ENCODE results near the gene STK32A.

Gene STK32A

GRCh38 chr5:147245381-147246165 lies 10.7 kb downstream of the STK32A start:
- H3K9ac ChIP-seq (ENCODE audit: low read length), result no peak overlapping the region
- no peak overlapping the region for H3K4me2 ChIP-seq (ENCODE audit: low read length)
- no peak overlapping the region for H2AFZ ChIP-seq (ENCODE audit: low read length)
- H3K9me3 ChIP-seq (ENCODE audit: low read length), result no peaks in the 10 kb centered on the region
- no peak overlapping the region for H3K27ac ChIP-seq (ENCODE audit: low read depth, low read length, poor library complexity, severe bottlenecking)
- H3K4me1 ChIP-seq (ENCODE audit: insufficient read depth, low read length, severe bottlenecking), result no peaks in the 10 kb centered on the region
- no peaks in the 10 kb centered on the region for H3F3A ChIP-seq (ENCODE audit: insufficient read depth, low read length)
- no peaks in the 10 kb centered on the region for H3K36me3 ChIP-seq (ENCODE audit: insufficient read depth, low read length)
- H3K27me3 ChIP-seq (ENCODE audit: insufficient read depth, low read length), result no peaks in the 10 kb centered on the region
- H3K79me2 ChIP-seq (ENCODE audit: insufficient read depth, low read length), result no peaks in the 10 kb centered on the region
- H3K9me2 ChIP-seq (ENCODE audit: low read depth, low read length), result no peaks in the 10 kb centered on the region
- H4K20me1 ChIP-seq (ENCODE audit: insufficient read depth, low read length), result no peaks in the 10 kb centered on the region
- no peak for TF ChIP-seq EZH2 (IDR thresholded peaks at IDR 0.05; ENCODE audit: borderline replicate concordance, low read length)
- TF ChIP-seq, protein P1, sequence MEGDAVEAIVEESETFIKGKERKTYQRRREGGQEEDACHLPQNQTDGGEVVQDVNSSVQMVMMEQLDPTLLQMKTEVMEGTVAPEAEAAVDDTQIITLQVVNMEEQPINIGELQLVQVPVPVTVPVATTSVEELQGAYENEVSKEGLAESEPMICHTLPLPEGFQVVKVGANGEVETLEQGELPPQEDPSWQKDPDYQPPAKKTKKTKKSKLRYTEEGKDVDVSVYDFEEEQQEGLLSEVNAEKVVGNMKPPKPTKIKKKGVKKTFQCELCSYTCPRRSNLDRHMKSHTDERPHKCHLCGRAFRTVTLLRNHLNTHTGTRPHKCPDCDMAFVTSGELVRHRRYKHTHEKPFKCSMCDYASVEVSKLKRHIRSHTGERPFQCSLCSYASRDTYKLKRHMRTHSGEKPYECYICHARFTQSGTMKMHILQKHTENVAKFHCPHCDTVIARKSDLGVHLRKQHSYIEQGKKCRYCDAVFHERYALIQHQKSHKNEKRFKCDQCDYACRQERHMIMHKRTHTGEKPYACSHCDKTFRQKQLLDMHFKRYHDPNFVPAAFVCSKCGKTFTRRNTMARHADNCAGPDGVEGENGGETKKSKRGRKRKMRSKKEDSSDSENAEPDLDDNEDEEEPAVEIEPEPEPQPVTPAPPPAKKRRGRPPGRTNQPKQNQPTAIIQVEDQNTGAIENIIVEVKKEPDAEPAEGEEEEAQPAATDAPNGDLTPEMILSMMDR (IDR thresholded peaks at IDR 0.05; ENCODE audit: low read length), result no peak
- H3K4me3 ChIP-seq (ENCODE audit: low read depth, low read length, poor library complexity, severe bottlenecking), result no peak overlapping the region

DNA sequence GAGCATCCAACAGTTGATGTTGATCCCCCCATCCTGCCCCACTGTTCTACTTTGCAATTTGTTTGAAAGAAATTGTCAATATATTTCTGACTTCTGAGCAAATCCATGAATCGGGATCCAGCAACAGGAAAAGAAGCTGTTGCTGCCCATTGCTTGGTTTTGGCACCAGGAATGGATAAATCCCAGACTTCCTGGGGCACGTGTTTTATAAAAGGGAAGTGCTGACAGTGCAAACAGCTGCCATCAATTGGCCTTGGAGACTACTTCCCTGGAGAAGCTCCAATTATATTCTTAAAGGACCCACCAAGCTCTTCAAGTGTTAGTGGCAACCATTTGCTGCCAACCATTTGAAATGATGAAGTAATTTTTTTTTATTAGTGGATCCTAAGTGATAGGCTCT lies 13.7 kb downstream of the STK32A start:
- Histone ChIP-seq H3K9ac (ENCODE audit: low read length) (no peak overlapping the region), H3K4me2 (ENCODE audit: low read length) (no peak overlapping the region), H3F3A (ENCODE audit: insufficient read depth, low read length) (no peaks in the 10 kb centered on the region), H2AFZ (ENCODE audit: low read length) (no peak overlapping the region), H3K9me2 (ENCODE audit: low read depth, low read length) (no peaks in the 10 kb centered on the region), H4K20me1 (ENCODE audit: insufficient read depth, low read length) (no peaks in the 10 kb centered on the region), H3K4me3 (ENCODE audit: low read depth, low read length, poor library complexity, severe bottlenecking) (no peak overlapping the region), H3K27ac (ENCODE audit: low read depth, low read length, poor library complexity, severe bottlenecking) (no peak overlapping the region), H3K79me2 (ENCODE audit: insufficient read depth, low read length) (no peaks in the 10 kb centered on the region), H3K36me3 (ENCODE audit: insufficient read depth, low read length) (no peaks in the 10 kb centered on the region), H3K4me1 (ENCODE audit: insufficient read depth, low read length, severe bottlenecking) (no peaks in the 10 kb centered on the region), H3K9me3 (ENCODE audit: low read length) (no peaks in the 10 kb centered on the region), H3K27me3 (ENCODE audit: insufficient read depth, low read length) (no peaks in the 10 kb centered on the region)
- TF ChIP-seq, protein P1 (IDR thresholded peaks at IDR 0.05; ENCODE audit: low read length), result no peak
- no peak for TF ChIP-seq EZH2 (IDR thresholded peaks at IDR 0.05; ENCODE audit: borderline replicate concordance, low read length)

GRCh38 chr5:147259837-147260236 lies 25.0 kb downstream of the STK32A start:
- Histone ChIP-seq H3K9me2 (ENCODE audit: low read depth, low read length) (no peaks in the 10 kb centered on the region), H3K4me3 (ENCODE audit: low read depth, low read length, poor library complexity, severe bottlenecking) (no peak overlapping the region), H4K20me1 (ENCODE audit: insufficient read depth, low read length) (no peaks in the 10 kb centered on the region), H3K27me3 (ENCODE audit: insufficient read depth, low read length) (no peaks in the 10 kb centered on the region), H3K36me3 (ENCODE audit: insufficient read depth, low read length) (no peaks in the 10 kb centered on the region), H3K79me2 (ENCODE audit: insufficient read depth, low read length) (no peaks in the 10 kb centered on the region), H3K4me1 (ENCODE audit: insufficient read depth, low read length, severe bottlenecking) (no peaks in the 10 kb centered on the region), H3F3A (ENCODE audit: insufficient read depth, low read length) (no peaks in the 10 kb centered on the region), H3K27ac (ENCODE audit: low read depth, low read length, poor library complexity, severe bottlenecking) (no peak overlapping the region), H3K9ac (ENCODE audit: low read length) (no peak overlapping the region), H2AFZ (ENCODE audit: low read length) (no peak overlapping the region), H3K9me3 (ENCODE audit: low read length) (no peaks in the 10 kb centered on the region), H3K4me2 (ENCODE audit: low read length) (no peak overlapping the region)
- TF ChIP-seq EZH2 (IDR thresholded peaks at IDR 0.05; ENCODE audit: borderline replicate concordance, low read length), result no peak
- TF ChIP-seq, protein P1 (IDR thresholded peaks at IDR 0.05; ENCODE audit: low read length), result no peak
